Measurements from ENCODE around the gene SPEN. TPM values are rescaled to one million over a fixed set of nuclear protein-coding genes. Genes with fewer than 3 reads are reported as not detected.
A peak's percentile ranks its signal among the peaks of the same experiment; 100 is the strongest.
"Not testable (repeated sequence)": the region's sequence is repeated elsewhere in the genome, so short reads cannot be mapped to it uniquely, and the experiment has no call there.

SPEN gene
- total RNA-seq, 1 donor from 2014 or later, result 33.5 TPM

- Mint-ChIP-seq H3K4me1 (ENCODE audit: unreplicated experiment) (no peaks in the 10 kb centered on the region), H3K9me3 (ENCODE audit: unreplicated experiment) (no peaks in the 10 kb centered on the region), H3K27ac (ENCODE audit: unreplicated experiment) (no peak overlapping the region), H3K27me3 (ENCODE audit: unreplicated experiment) (peaks cover 5% of the 10 kb centered on the region), H3K4me3 (ENCODE audit: unreplicated experiment) (no peak overlapping the region), H3K36me3 (ENCODE audit: low read depth, unreplicated experiment) (no peaks in the 10 kb centered on the region)
- TF ChIP-seq CTCF (IDR thresholded peaks at IDR 0.05; ENCODE audit: unreplicated experiment), result no peak
- DNase-seq (ENCODE audit: low spot score), result no peak
Observed at GRCh38 chr1:15916916-15917315, 69.4 kb downstream of the SPEN start.

- peaks cover 4% of the 10 kb centered on the region for H3K36me3 Mint-ChIP-seq (ENCODE audit: low read depth, unreplicated experiment)
- no peak for TF ChIP-seq CTCF (IDR thresholded peaks at IDR 0.05; ENCODE audit: unreplicated experiment)
- H3K4me3 Mint-ChIP-seq (ENCODE audit: unreplicated experiment), result no peak overlapping the region
- H3K27me3 Mint-ChIP-seq (ENCODE audit: unreplicated experiment), result peaks cover 5% of the 10 kb centered on the region
- no peaks in the 10 kb centered on the region for H3K9me3 Mint-ChIP-seq (ENCODE audit: unreplicated experiment)
- no peak for DNase-seq (ENCODE audit: low spot score)
- no peaks in the 10 kb centered on the region for H3K4me1 Mint-ChIP-seq (ENCODE audit: unreplicated experiment)
- no peak overlapping the region for H3K27ac Mint-ChIP-seq (ENCODE audit: unreplicated experiment)
Observed at GRCh38 chr1:15918962-15919715, 71.6 kb downstream of the SPEN start.

- H3K4me3 Mint-ChIP-seq (ENCODE audit: unreplicated experiment), result no peak overlapping the region
- H3K27me3 Mint-ChIP-seq (ENCODE audit: unreplicated experiment), result peaks cover 5% of the 10 kb centered on the region
- H3K27ac Mint-ChIP-seq (ENCODE audit: unreplicated experiment), result no peak overlapping the region
- no peak for DNase-seq (ENCODE audit: low spot score)
- no peaks in the 10 kb centered on the region for H3K4me1 Mint-ChIP-seq (ENCODE audit: unreplicated experiment)
- no peak for TF ChIP-seq CTCF (IDR thresholded peaks at IDR 0.05; ENCODE audit: unreplicated experiment)
- no peaks in the 10 kb centered on the region for H3K9me3 Mint-ChIP-seq (ENCODE audit: unreplicated experiment)
- peaks cover 8% of the 10 kb centered on the region for H3K36me3 Mint-ChIP-seq (ENCODE audit: low read depth, unreplicated experiment)
Observed at GRCh38 chr1:15923241-15923640, 75.7 kb downstream of the SPEN start.

GRCh38 chr1:15926448-15926847 is 78.9 kb downstream of the SPEN start:
- H3K27ac Mint-ChIP-seq (ENCODE audit: unreplicated experiment); H3K4me1 Mint-ChIP-seq (ENCODE audit: unreplicated experiment); DNase-seq (ENCODE audit: low spot score); H3K9me3 Mint-ChIP-seq (ENCODE audit: unreplicated experiment); H3K27me3 Mint-ChIP-seq (ENCODE audit: unreplicated experiment); H3K4me3 Mint-ChIP-seq (ENCODE audit: unreplicated experiment): not testable (repeated sequence)
- H3K36me3 Mint-ChIP-seq (ENCODE audit: low read depth, unreplicated experiment), result peaks cover 39% of the 10 kb centered on the region

- Mint-ChIP-seq H3K4me3 (ENCODE audit: unreplicated experiment) (peak overlapping the region; percentile 15), H3K36me3 (ENCODE audit: low read depth, unreplicated experiment) (peaks cover 60% of the 10 kb centered on the region), H3K27me3 (ENCODE audit: unreplicated experiment) (peaks cover 7% of the 10 kb centered on the region), H3K9me3 (ENCODE audit: unreplicated experiment) (no peaks in the 10 kb centered on the region), H3K4me1 (ENCODE audit: unreplicated experiment) (no peaks in the 10 kb centered on the region), H3K27ac (ENCODE audit: unreplicated experiment) (no peak overlapping the region)
- TF ChIP-seq CTCF (IDR thresholded peaks at IDR 0.05; ENCODE audit: unreplicated experiment), result no peak
- no peak for DNase-seq (ENCODE audit: low spot score)
Observed at GRCh38 chr1:15928971-15929965, 81.8 kb downstream of the SPEN start.
